GM18498 (cell line): ENCODE data around the gene C2CD4C.
"Not testable (repeated sequence)": the region's sequence is repeated elsewhere in the genome, so short reads cannot be mapped to it uniquely, and the experiment has no call there.

ENCODE experiments used
- ATAC-seq: cut with Tn5 transposase; IDR thresholded peaks from one replicate; pipeline ENCODE4 v1.9.1; 2021; ENCODE audit warnings: mild to moderate bottlenecking, moderate library complexity; ENCODE audit not compliant: unreplicated experiment

Gene C2CD4C

GRCh38 chr19:402786-403185 is 6.2 kb downstream of the C2CD4C start:
- ATAC-seq, result no peak

- ATAC-seq, result no peak
Observed at GRCh38 chr19:401866-402511, 7.0 kb downstream of the C2CD4C start.

- ATAC-seq, result no peak
Observed at GRCh38 chr19:400976-401865, 7.7 kb downstream of the C2CD4C start.

GRCh38 chr19:399370-399769 is 9.6 kb downstream of the C2CD4C start:
- no peak for ATAC-seq

- no peak for ATAC-seq
Observed at GRCh38 chr19:398719-399118, 10.2 kb downstream of the C2CD4C start.

GRCh38 chr19:397941-398706 is 10.8 kb downstream of the C2CD4C start:
- ATAC-seq, result no peak

- ATAC-seq, result no peak
Observed at GRCh38 chr19:397321-397720, 11.6 kb downstream of the C2CD4C start.

- ATAC-seq, result no peak
Observed at GRCh38 chr19:395467-395866, 13.5 kb downstream of the C2CD4C start.

- not testable (repeated sequence) for ATAC-seq
Observed at GRCh38 chr19:394857-395256, 14.1 kb downstream of the C2CD4C start.

GRCh38 chr19:393560-393959 is 15.4 kb downstream of the C2CD4C start:
- not testable (repeated sequence) for ATAC-seq

GRCh38 chr19:392375-392970 is 16.5 kb downstream of the C2CD4C start:
- ATAC-seq, result no peak

- ATAC-seq, result no peak
Observed at GRCh38 chr19:391726-392374, 17.1 kb downstream of the C2CD4C start.

GRCh38 chr19:391207-391557 is 17.8 kb downstream of the C2CD4C start:
- no peak for ATAC-seq

GRCh38 chr19:390386-391206 is 18.4 kb downstream of the C2CD4C start:
- ATAC-seq, result no peak

GRCh38 chr19:389935-390289 is 19.0 kb downstream of the C2CD4C start:
- no peak for ATAC-seq

- ATAC-seq, result no peak
Observed at GRCh38 chr19:389255-389934, 19.6 kb downstream of the C2CD4C start.

GRCh38 chr19:388691-389090 is 20.3 kb downstream of the C2CD4C start:
- ATAC-seq, result no peak

GRCh38 chr19:387777-388176 is 21.2 kb downstream of the C2CD4C start:
- no peak for ATAC-seq

GRCh38 chr19:386632-387301 is 22.2 kb downstream of the C2CD4C start:
- not testable (repeated sequence) for ATAC-seq
